ENCODE data around the gene RIN2. TPM values are rescaled to one million over a fixed set of nuclear protein-coding genes. Genes with fewer than 3 reads are reported as not detected.

Gene RIN2
- total RNA-seq, 1 donor from 2014 or later = 21.2 TPM

DNA sequence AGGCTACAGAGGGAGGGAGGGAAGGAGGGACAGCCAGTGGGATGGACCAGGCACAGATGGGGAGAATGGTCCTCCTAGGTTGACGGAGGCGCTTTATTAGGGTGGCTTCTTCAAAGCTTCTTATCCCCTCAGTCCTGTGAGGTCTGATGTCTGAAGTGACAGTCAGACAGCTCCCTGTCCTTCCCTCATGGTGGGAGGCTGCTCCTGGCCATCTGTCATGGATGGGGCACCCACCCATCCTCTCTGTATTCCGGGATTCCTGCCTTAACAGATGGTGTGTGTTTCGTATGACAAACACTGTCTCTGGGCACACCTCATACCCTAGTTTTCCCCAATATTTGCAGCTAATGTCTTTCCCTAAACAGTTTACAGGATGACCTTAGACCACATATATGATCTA, 7.9 kb downstream of the RIN2 start:
- Histone ChIP-seq H2AFZ (ENCODE audit: low read depth, low read length) (no peak overlapping the region), H4K20me1 (ENCODE audit: insufficient read depth, low read length) (peaks cover 12% of the 10 kb centered on the region), H3K36me3 (ENCODE audit: insufficient read depth, low read length) (no peaks in the 10 kb centered on the region), H3K9me3 (ENCODE audit: insufficient read depth, low read depth, low read length) (no peaks in the 10 kb centered on the region), H3K9ac (ENCODE audit: low read length) (no peak overlapping the region), H3K4me2 (ENCODE audit: low read length) (no peak overlapping the region), H3K4me3 (ENCODE audit: insufficient read depth, low read depth, low read length) (no peak overlapping the region), H3K4me1 (ENCODE audit: insufficient read depth, low read length) (no peaks in the 10 kb centered on the region), H3K27me3 (ENCODE audit: insufficient read depth, low read length) (no peaks in the 10 kb centered on the region), H3K27ac (ENCODE audit: low read depth, low read length) (no peak overlapping the region), H3K79me2 (ENCODE audit: insufficient read depth, low read length) (peaks cover 4% of the 10 kb centered on the region)
- DNase-seq (ENCODE audit: low read depth) (no peak), FAIRE-seq (no peak)
- TF ChIP-seq EZH2 (IDR thresholded peaks at IDR 0.05; ENCODE audit: insufficient read depth, low read length) = no peak
- TF ChIP-seq, protein P1, sequence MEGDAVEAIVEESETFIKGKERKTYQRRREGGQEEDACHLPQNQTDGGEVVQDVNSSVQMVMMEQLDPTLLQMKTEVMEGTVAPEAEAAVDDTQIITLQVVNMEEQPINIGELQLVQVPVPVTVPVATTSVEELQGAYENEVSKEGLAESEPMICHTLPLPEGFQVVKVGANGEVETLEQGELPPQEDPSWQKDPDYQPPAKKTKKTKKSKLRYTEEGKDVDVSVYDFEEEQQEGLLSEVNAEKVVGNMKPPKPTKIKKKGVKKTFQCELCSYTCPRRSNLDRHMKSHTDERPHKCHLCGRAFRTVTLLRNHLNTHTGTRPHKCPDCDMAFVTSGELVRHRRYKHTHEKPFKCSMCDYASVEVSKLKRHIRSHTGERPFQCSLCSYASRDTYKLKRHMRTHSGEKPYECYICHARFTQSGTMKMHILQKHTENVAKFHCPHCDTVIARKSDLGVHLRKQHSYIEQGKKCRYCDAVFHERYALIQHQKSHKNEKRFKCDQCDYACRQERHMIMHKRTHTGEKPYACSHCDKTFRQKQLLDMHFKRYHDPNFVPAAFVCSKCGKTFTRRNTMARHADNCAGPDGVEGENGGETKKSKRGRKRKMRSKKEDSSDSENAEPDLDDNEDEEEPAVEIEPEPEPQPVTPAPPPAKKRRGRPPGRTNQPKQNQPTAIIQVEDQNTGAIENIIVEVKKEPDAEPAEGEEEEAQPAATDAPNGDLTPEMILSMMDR (IDR thresholded peaks at IDR 0.05; ENCODE audit: insufficient read depth, low read depth, low read length) = no peak
- H3K4me1 Mint-ChIP-seq (ENCODE audit: low read depth, unreplicated experiment) = peaks cover 23% of the 10 kb centered on the region
- no peaks in the 10 kb centered on the region for H3K27me3 Mint-ChIP-seq (ENCODE audit: low read depth, unreplicated experiment)
- no peak overlapping the region for H3K27ac Mint-ChIP-seq (ENCODE audit: unreplicated experiment)
- peaks cover 2% of the 10 kb centered on the region for H3K36me3 Mint-ChIP-seq (ENCODE audit: low read depth, unreplicated experiment)
- no peak overlapping the region for H3K4me3 Mint-ChIP-seq (ENCODE audit: unreplicated experiment)
- H3K9me3 Mint-ChIP-seq (ENCODE audit: unreplicated experiment) = no peaks in the 10 kb centered on the region

DNA sequence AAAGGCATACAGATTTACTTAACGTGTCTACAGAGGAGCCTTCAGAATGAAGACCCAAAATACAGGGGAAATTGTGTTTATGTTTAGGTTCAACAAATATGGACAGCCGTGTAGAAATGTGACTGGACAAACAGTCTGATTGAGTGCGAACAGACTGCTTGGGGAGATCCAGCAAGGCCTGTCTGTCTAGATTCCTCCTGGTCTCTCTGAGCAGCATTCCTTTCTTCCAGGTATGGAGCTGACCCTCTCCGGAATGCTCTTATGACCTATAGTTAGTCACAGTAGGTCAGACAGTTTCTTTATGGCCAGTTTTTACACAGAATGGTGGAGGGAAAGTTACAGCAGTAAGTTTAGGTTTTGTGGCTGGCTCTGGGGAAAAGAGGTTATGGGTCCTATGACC, 9.0 kb downstream of the RIN2 start:
- H2AFZ ChIP-seq (ENCODE audit: low read depth, low read length) = no peak overlapping the region
- no peak overlapping the region for H3K4me2 ChIP-seq (ENCODE audit: low read length)
- no peaks in the 10 kb centered on the region for H3K36me3 ChIP-seq (ENCODE audit: insufficient read depth, low read length)
- H4K20me1 ChIP-seq (ENCODE audit: insufficient read depth, low read length) = peaks cover 8% of the 10 kb centered on the region
- TF ChIP-seq, protein P1 (IDR thresholded peaks at IDR 0.05; ENCODE audit: insufficient read depth, low read depth, low read length) = no peak
- TF ChIP-seq EZH2 (IDR thresholded peaks at IDR 0.05; ENCODE audit: insufficient read depth, low read length) = no peak
- H3K9me3 ChIP-seq (ENCODE audit: insufficient read depth, low read depth, low read length) = no peaks in the 10 kb centered on the region
- H3K79me2 ChIP-seq (ENCODE audit: insufficient read depth, low read length) = peaks cover 4% of the 10 kb centered on the region
- Mint-ChIP-seq H3K27me3 (ENCODE audit: low read depth, unreplicated experiment) (no peaks in the 10 kb centered on the region), H3K36me3 (ENCODE audit: low read depth, unreplicated experiment) (peaks cover 5% of the 10 kb centered on the region), H3K4me3 (ENCODE audit: unreplicated experiment) (peak overlapping the region; percentile 35), H3K4me1 (ENCODE audit: low read depth, unreplicated experiment) (peaks cover 23% of the 10 kb centered on the region), H3K9me3 (ENCODE audit: unreplicated experiment) (no peaks in the 10 kb centered on the region), H3K27ac (ENCODE audit: unreplicated experiment) (peak overlapping the region; percentile 42)
- FAIRE-seq = no peak
- no peak overlapping the region for H3K27ac ChIP-seq (ENCODE audit: low read depth, low read length)
- H3K4me3 ChIP-seq (ENCODE audit: insufficient read depth, low read depth, low read length) = no peak overlapping the region
- no peak for DNase-seq (ENCODE audit: low read depth)
- H3K27me3 ChIP-seq (ENCODE audit: insufficient read depth, low read length) = no peaks in the 10 kb centered on the region
- H3K4me1 ChIP-seq (ENCODE audit: insufficient read depth, low read length) = no peaks in the 10 kb centered on the region
- no peak overlapping the region for H3K9ac ChIP-seq (ENCODE audit: low read length)

DNA sequence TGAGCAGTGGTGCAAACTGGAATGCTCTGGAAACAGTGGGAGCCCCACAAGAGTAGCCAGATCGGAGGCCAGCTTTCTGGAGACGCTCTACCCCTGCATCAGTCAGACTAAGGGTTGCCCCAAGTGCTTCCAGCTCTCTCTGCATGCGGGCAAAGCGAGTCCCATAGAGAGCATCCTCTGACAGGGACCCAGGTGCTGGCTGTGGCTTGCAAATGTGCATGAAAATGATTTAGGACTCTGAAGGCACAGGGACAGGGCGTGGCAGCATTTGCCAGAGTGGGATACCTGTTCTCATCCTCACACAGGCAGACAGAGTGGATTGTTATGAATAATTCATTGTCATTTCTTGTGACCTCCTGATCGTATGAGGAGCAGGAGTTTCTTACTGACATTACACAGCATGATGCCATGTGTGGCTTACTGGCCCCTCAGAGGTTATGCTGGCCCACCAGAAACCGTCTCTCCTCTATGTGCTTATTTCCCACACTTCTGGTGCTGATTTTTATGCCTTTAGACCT, 10.3 kb downstream of the RIN2 start:
- Histone ChIP-seq H2AFZ (ENCODE audit: low read depth, low read length) (no peak overlapping the region), H3K27me3 (ENCODE audit: insufficient read depth, low read length) (no peaks in the 10 kb centered on the region), H3K36me3 (ENCODE audit: insufficient read depth, low read length) (no peaks in the 10 kb centered on the region), H4K20me1 (ENCODE audit: insufficient read depth, low read length) (peaks cover 8% of the 10 kb centered on the region), H3K79me2 (ENCODE audit: insufficient read depth, low read length) (peaks cover 4% of the 10 kb centered on the region), H3K27ac (ENCODE audit: low read depth, low read length) (no peak overlapping the region), H3K4me3 (ENCODE audit: insufficient read depth, low read depth, low read length) (no peak overlapping the region), H3K4me2 (ENCODE audit: low read length) (no peak overlapping the region), H3K9me3 (ENCODE audit: insufficient read depth, low read depth, low read length) (no peaks in the 10 kb centered on the region), H3K4me1 (ENCODE audit: insufficient read depth, low read length) (no peaks in the 10 kb centered on the region), H3K9ac (ENCODE audit: low read length) (no peak overlapping the region)
- Mint-ChIP-seq H3K27ac (ENCODE audit: unreplicated experiment) (no peak overlapping the region), H3K4me1 (ENCODE audit: low read depth, unreplicated experiment) (peaks cover 23% of the 10 kb centered on the region), H3K27me3 (ENCODE audit: low read depth, unreplicated experiment) (no peaks in the 10 kb centered on the region), H3K36me3 (ENCODE audit: low read depth, unreplicated experiment) (peaks cover 5% of the 10 kb centered on the region), H3K4me3 (ENCODE audit: unreplicated experiment) (no peak overlapping the region), H3K9me3 (ENCODE audit: unreplicated experiment) (no peaks in the 10 kb centered on the region)
- DNase-seq (ENCODE audit: low read depth) (no peak), FAIRE-seq (no peak)
- TF ChIP-seq EZH2 (IDR thresholded peaks at IDR 0.05; ENCODE audit: insufficient read depth, low read length) = no peak
- TF ChIP-seq, protein P1 (IDR thresholded peaks at IDR 0.05; ENCODE audit: insufficient read depth, low read depth, low read length) = no peak

All from astrocyte (in vitro differentiated cells and primary cell).